Hepatic stellate cell (primary cell): ENCODE data around the gene HMHB1.
"Not testable (repeated sequence)": the region's sequence is repeated elsewhere in the genome, so short reads cannot be mapped to it uniquely, and the experiment has no call there.

ENCODE experiments used
- DNase-seq: peaks from one replicate; pipeline ENCODE4 v3.0.0; 2011; ENCODE audit warnings: low spot score

The HMHB1 gene

GRCh38 chr5:143801252-143801939 lies 10.6 kb upstream of the HMHB1 start:
- DNase-seq = no peak

- no peak for DNase-seq
Measured at GRCh38 chr5:143805861-143806260, 6.1 kb upstream of the HMHB1 start.

GRCh38 chr5:143806579-143806978 lies 5.4 kb upstream of the HMHB1 start:
- no peak for DNase-seq

- DNase-seq = no peak
Measured at GRCh38 chr5:143807401-143807800, 4.6 kb upstream of the HMHB1 start.

- not testable (repeated sequence) for DNase-seq
Measured at GRCh38 chr5:143816370-143816769, 4.4 kb downstream of the HMHB1 start.

GRCh38 chr5:143819716-143820115 lies 7.8 kb downstream of the HMHB1 start:
- no peak for DNase-seq

GRCh38 chr5:143820451-143820850 lies 8.5 kb downstream of the HMHB1 start:
- no peak for DNase-seq

- peak; percentile 64 for DNase-seq
Measured at GRCh38 chr5:143824851-143825720, 13.1 kb downstream of the HMHB1 start.

GRCh38 chr5:143826951-143827444 lies 15.0 kb downstream of the HMHB1 start:
- DNase-seq = no peak

- DNase-seq = no peak
Measured at GRCh38 chr5:143828710-143829109, 16.7 kb downstream of the HMHB1 start.

- no peak for DNase-seq
Measured at GRCh38 chr5:143833177-143833576, 21.2 kb downstream of the HMHB1 start.

GRCh38 chr5:143835251-143835650 lies 23.3 kb downstream of the HMHB1 start:
- no peak for DNase-seq

- no peak for DNase-seq
Measured at GRCh38 chr5:143836161-143836725, 24.3 kb downstream of the HMHB1 start.

GRCh38 chr5:143837306-143837848 lies 25.4 kb downstream of the HMHB1 start:
- peak; percentile 25 for DNase-seq

- DNase-seq = no peak
Measured at GRCh38 chr5:143841446-143841845, 29.5 kb downstream of the HMHB1 start.

GRCh38 chr5:143842920-143843319 lies 31.0 kb downstream of the HMHB1 start:
- no peak for DNase-seq

- no peak for DNase-seq
Measured at GRCh38 chr5:143843461-143843860, 31.5 kb downstream of the HMHB1 start.

- DNase-seq = no peak
Measured at GRCh38 chr5:143850050-143850683, 38.2 kb downstream of the HMHB1 start.

- DNase-seq = no peak
Measured at GRCh38 chr5:143851383-143851782, 39.4 kb downstream of the HMHB1 start.

- DNase-seq = no peak
Measured at GRCh38 chr5:143860211-143860610, 48.2 kb downstream of the HMHB1 start.

GRCh38 chr5:143862271-143862670 lies 50.3 kb downstream of the HMHB1 start:
- DNase-seq = no peak

GRCh38 chr5:143865426-143866025 lies 53.6 kb downstream of the HMHB1 start:
- no peak for DNase-seq
